ENCODE measurements around the gene TXNRD2. TPM values are rescaled to one million over a fixed set of nuclear protein-coding genes. Genes with fewer than 3 reads are reported as not detected.

TXNRD2 gene
- total RNA-seq, 1 experiment from 2014 or later, result 19.7 TPM

GRCh38 chr22:19903031-19903430, 38.6 kb downstream of the TXNRD2 start:
- no peak overlapping the region for H3K9ac ChIP-seq (ENCODE audit: low read length)
- no peak overlapping the region for H2AFZ ChIP-seq (ENCODE audit: low read depth, low read length, poor library complexity, severe bottlenecking)
- intact Hi-C loops (cut with micrococcal nuclease), result no loop called here
- TF ChIP-seq ZNF274 (IDR thresholded peaks at IDR 0.05; ENCODE audit: low read depth, low read length), result no peak
- TF ChIP-seq EZH2phosphoT487 (IDR thresholded peaks at IDR 0.05; ENCODE audit: borderline replicate concordance), result no peak
- TF ChIP-seq EGR1 (IDR thresholded peaks at IDR 0.05; ENCODE audit: low read depth), result no peak
- TF ChIP-seq SP1 (IDR thresholded peaks at IDR 0.05; ENCODE audit: low read depth), result no peak
- TF ChIP-seq ELF1 (IDR thresholded peaks at IDR 0.05; ENCODE audit: borderline replicate concordance, low read depth), result no peak
- TF ChIP-seq EZH2 (IDR thresholded peaks at IDR 0.05), result no peak
- no peak for TF ChIP-seq POLR2AphosphoS5 (IDR thresholded peaks at IDR 0.05; ENCODE audit: low read depth, low read length)
- TF ChIP-seq MAX (IDR thresholded peaks at IDR 0.05), result no peak
- no peak for TF ChIP-seq FOSL1 (IDR thresholded peaks at IDR 0.05; ENCODE audit: low read depth)
- TF ChIP-seq JUND (IDR thresholded peaks at IDR 0.05), result no peak
- TF ChIP-seq, protein P1, sequence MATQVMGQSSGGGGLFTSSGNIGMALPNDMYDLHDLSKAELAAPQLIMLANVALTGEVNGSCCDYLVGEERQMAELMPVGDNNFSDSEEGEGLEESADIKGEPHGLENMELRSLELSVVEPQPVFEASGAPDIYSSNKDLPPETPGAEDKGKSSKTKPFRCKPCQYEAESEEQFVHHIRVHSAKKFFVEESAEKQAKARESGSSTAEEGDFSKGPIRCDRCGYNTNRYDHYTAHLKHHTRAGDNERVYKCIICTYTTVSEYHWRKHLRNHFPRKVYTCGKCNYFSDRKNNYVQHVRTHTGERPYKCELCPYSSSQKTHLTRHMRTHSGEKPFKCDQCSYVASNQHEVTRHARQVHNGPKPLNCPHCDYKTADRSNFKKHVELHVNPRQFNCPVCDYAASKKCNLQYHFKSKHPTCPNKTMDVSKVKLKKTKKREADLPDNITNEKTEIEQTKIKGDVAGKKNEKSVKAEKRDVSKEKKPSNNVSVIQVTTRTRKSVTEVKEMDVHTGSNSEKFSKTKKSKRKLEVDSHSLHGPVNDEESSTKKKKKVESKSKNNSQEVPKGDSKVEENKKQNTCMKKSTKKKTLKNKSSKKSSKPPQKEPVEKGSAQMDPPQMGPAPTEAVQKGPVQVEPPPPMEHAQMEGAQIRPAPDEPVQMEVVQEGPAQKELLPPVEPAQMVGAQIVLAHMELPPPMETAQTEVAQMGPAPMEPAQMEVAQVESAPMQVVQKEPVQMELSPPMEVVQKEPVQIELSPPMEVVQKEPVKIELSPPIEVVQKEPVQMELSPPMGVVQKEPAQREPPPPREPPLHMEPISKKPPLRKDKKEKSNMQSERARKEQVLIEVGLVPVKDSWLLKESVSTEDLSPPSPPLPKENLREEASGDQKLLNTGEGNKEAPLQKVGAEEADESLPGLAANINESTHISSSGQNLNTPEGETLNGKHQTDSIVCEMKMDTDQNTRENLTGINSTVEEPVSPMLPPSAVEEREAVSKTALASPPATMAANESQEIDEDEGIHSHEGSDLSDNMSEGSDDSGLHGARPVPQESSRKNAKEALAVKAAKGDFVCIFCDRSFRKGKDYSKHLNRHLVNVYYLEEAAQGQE (IDR thresholded peaks at IDR 0.05; ENCODE audit: low read depth), result no peak
- no peak for TF ChIP-seq POLR2A (IDR thresholded peaks at IDR 0.05; ENCODE audit: borderline replicate concordance, extremely low read depth, insufficient read depth, insufficient read length)
- TF ChIP-seq CTCF (IDR thresholded peaks at IDR 0.05 in 2 of 3, conservative IDR thresholded peaks at IDR 0.05 in 1 of 3; ENCODE audit: borderline replicate concordance in 1 of 3, insufficient read depth in 1 of 3, low read depth in 2 of 3, low read length in 2 of 3), result no peak
- TF ChIP-seq TCF7L2 (IDR thresholded peaks at IDR 0.05; ENCODE audit: borderline replicate concordance, extremely low read depth, insufficient read depth, insufficient read length), result no peak
- no peaks in the 10 kb centered on the region for H3K79me2 ChIP-seq (ENCODE audit: insufficient read depth, low read length)
- no peaks in the 10 kb centered on the region for H3K36me3 ChIP-seq (ENCODE audit: control insufficient read depth in 1 of 2, insufficient read depth in 2 of 2, low read length in 2 of 2)
- no peak overlapping the region for H3K4me2 ChIP-seq (ENCODE audit: low read length)
- RAD21 ChIA-PET (ENCODE audit: low non-redundant PET in 1 of 2, low total read pairs in 2 of 2, uncharacterized antibody in 2 of 2, unreplicated experiment in 2 of 2), result interaction anchor here in 1 of 2 experiments (0.9 kb wide), 1 partner anchor 173 kb away, joined by 3 read pairs; no protein-coding TSS in a partner anchor
- no peak for ATAC-seq
- H4K20me1 ChIP-seq (ENCODE audit: insufficient read depth), result no peaks in the 10 kb centered on the region
- no peaks in the 10 kb centered on the region for H3K4me1 ChIP-seq (ENCODE audit: control insufficient read depth in 1 of 2, insufficient read depth in 2 of 2, low read length in 2 of 2)
- POLR2A ChIA-PET, result no interaction called here
- no peaks in the 10 kb centered on the region for H3K27me3 ChIP-seq (ENCODE audit: insufficient read depth, low read length)
- no TSS peak for BruUV-seq (replicated peaks)
- H3K9me2 ChIP-seq (ENCODE audit: insufficient read depth), result no peaks in the 10 kb centered on the region
- no peak for DNase-seq (ENCODE audit: low read depth, low spot score)
- H3K4me3 ChIP-seq (replicated peaks in 1 of 2; ENCODE audit: low read depth in 1 of 2, low read length in 2 of 2), result no peak overlapping the region
- no peaks in the 10 kb centered on the region for H3K9me3 ChIP-seq (ENCODE audit: control insufficient read depth in 1 of 2, insufficient read depth in 1 of 2, low read depth in 1 of 2, low read length in 2 of 2)
- no peak overlapping the region for H3K27ac ChIP-seq (ENCODE audit: low read depth, low read length)
- CTCF ChIA-PET, result no interaction called here

Data from HCT116 (cell line).